Measurements from ENCODE around the gene SDHAF2.
"Not testable (repeated sequence)": the region's sequence is repeated elsewhere in the genome, so short reads cannot be mapped to it uniquely, and the experiment has no call there.

SDHAF2 gene

DNA sequence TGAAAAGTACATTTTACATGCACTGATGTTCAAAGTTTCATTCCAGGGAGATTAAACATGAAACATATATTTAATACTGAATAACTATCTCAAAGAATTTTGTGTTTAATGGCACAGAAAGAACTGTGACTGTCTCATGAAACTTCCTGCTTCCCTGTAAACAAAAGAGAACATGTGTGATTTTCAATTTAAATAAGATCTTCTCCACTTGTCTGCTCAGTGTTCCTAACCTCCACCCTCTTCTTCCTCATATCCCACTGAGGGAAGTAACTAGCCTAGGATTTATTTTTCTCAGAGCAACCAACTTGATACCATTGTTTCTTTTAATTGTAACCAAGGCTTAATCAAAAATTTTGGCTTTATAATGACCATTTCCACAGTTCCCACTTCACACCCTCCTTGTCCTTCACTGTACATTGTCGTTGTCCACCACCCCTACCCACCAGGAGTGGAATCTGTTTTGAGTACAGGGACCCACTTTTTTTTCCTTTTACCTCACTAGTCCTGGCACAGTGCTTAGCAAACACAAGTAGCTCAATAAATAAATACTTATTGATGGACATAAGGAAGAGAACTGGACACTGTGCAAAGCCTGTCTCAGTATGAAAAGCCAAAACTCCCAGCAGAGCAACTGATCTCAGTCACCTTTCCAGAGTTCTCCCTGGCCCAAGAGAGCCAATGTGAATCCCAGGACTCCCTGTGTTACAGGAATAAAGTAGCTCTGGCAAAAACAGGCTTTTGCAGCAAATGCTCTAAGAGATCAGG, 4.4 kb upstream of the SDHAF2 start:
- DNase-seq = no peak

DNA sequence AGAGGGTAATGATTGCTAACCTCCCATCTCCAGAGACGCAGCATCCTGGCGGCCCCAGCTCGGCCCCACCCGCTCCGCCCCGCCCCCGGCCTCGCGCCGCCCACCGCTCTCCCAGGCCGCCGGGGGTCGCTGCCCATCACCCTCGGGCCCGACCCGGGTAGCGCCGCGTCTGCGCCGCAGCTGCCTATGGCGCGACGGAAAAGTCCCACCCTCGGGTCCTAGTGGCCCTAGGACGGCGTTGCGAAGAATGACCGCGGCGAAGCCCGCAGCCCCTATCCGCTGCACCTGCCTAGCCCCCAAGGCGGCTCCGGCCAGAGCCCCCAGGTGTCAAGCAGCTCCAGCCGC, 606 bp upstream of the SDHAF2 start:
- DNase-seq = peak; percentile 19

- not testable (repeated sequence) for DNase-seq
Observed at GRCh38 chr11:61430839-61431238, 915 bp downstream of the SDHAF2 start.

DNA sequence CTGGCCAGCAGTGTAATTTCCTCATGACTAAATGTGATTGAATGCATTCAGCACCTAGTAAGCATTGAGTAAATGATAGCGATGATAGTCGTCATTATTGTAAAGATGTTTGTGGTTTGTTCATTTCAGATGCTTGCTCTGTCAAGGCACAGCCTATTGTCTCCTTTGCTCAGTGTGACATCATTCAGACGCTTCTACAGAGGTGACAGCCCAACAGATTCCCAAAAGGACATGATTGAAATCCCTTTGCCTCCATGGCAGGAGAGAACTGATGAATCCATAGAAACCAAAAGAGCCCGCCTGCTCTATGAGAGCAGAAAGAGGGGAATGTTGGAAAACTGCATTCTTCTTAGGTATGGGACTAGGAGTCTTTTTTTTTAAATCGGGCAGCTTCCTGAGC, 7.6 kb downstream of the SDHAF2 start:
- DNase-seq = no peak

GRCh38 chr11:61439615-61440014, 9.7 kb downstream of the SDHAF2 start:
- no peak for DNase-seq

DNA sequence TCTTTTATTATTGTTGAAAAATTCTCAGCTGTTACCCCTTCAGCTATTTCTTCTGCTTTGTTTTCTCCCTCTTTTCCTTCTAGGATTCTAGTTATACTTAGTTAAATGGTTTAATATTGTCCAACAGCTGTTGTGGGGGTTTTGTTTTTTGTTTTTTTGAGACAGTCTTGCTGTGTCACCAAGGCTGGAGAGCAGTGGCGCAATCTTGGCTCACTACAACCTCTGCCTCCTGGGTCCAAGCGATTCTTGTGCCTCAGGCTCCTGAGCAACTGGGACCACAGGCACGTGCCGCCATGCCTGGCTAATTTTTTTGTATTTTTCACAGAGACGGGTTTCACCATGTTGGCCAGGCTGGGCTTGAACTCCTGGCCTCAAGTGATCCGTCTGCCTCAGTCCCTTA, 12.7 kb downstream of the SDHAF2 start:
- no peak for DNase-seq

DNA sequence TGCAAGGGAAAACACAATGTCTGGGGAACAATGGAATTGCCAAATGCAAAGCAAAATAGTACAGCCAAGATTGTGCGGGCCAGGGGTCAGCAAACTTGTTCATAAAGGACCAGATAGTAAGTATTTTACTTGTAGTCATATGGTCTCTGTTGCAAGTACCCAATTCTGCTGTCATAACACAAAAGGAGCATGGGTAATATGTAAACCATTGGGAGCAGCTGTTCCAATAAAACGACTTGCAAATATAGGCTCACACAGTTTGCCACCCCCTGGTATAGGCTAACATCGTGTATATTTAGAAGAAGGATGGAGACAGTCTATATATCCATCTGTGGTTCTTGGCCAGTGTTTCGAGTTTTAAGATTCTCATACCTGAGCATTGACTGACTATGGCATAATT, 15.6 kb downstream of the SDHAF2 start:
- DNase-seq = no peak

GRCh38 chr11:61446211-61446651, 16.3 kb downstream of the SDHAF2 start:
- DNase-seq = peak; percentile 30

DNA sequence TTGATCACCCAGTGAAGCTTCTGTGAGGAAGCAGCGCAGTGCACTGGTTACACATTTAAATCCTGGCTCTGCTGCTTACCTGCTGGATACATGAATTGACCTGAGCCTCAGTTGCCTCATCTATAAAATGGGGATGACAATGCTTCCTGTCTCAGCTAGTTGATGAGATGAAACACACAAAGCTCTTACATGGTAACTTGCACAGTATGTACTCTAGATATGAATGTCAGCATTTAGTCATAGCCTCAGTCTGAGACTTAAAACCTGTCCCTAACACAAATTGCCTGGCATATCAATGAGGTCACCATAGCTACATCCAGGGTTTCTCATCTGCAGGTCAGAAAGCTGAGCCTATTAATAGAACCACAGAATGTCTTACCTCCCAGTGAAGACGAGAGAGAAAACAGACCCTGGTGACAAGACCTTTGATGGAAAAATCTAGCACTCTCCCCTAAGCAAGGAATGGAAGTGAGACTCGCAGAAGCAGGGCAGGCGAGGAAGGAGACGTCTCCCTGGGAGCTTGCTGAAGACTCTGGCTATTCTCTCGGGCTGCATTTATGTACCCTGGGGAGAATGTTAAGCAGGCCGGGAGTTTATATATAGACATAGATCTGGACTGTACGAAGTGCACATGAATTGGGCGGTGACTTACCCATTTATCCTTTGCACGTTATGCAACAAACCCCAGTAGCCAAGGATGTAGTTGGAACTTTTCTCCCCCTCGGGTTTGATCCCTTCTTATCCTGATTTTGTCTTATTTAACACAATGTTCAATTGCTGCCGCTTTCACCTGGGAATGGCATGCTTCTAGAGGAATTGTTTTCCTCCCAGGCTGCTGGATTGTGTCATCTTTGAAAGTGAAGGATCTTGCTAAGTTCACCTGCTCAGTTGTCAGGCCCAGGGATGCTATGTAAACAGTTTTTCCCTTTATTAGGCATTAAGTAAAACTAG, 18.0 kb downstream of the SDHAF2 start:
- no peak for DNase-seq

GRCh38 chr11:61448552-61448927, 18.6 kb downstream of the SDHAF2 start:
- no peak for DNase-seq

- DNase-seq = no peak
Observed at GRCh38 chr11:61452825-61453224, 22.9 kb downstream of the SDHAF2 start.

DNA sequence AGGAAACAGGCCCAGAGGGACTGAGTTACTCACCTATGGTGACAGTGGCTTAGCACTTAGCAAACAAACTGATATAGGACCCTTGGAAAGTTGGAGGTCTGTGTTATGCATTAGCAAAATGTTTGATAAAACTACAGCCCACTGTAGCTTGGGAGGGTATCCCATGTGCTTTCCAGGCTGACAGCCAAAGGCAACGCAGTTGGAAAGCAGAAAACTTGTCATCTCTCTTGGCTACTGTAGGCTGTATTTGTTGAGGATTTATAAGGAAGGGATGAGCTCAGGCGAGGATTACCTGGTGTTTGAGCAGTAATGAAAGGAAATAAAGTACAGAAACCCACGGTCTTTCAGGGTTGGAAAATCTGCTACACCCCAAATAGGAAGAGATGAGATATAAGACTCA, 23.8 kb downstream of the SDHAF2 start:
- DNase-seq = no peak

DNA sequence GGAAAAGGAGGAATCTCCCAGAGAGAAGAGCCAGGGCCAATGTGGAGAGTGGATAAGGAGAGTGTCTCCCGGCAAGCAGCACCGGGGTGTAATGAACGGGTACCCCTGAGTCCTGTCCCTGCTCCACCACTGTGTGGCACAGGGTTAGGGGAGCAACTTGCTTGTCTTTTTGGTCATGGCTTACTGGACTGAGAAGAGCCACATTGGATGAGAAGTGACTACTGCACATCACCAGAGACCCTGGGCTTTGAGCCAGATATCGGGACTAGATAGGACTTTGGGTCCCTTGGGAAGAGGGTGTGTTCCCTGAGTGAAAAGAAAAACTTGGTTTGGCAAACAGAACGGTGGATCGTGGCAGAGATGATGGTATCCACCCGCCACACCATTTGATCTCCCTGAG, 24.6 kb downstream of the SDHAF2 start:
- no peak for DNase-seq

GRCh38 chr11:61460474-61460881, 30.6 kb downstream of the SDHAF2 start:
- no peak for DNase-seq

- DNase-seq = no peak
Observed at GRCh38 chr11:61460986-61461385, 31.1 kb downstream of the SDHAF2 start.

DNA sequence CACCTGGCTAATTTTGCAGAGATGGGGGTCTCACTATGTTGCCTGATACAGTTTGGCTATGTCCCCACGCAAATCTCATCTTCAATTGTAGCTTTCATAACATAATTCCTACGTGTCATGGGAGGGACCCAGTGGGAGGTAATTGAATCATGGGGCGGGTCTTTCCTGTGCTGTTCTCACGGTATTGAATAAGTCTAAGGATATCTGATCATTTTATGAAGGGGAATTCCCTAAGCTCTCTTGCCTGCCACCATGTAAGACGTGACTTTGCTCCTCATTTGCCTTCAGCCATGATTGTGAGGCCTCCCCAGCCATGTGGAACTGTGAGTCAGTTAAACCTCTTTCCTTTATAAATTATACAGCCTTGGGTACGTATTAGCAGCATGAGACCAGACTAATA, 37.7 kb downstream of the SDHAF2 start:
- not testable (repeated sequence) for DNase-seq

DNA sequence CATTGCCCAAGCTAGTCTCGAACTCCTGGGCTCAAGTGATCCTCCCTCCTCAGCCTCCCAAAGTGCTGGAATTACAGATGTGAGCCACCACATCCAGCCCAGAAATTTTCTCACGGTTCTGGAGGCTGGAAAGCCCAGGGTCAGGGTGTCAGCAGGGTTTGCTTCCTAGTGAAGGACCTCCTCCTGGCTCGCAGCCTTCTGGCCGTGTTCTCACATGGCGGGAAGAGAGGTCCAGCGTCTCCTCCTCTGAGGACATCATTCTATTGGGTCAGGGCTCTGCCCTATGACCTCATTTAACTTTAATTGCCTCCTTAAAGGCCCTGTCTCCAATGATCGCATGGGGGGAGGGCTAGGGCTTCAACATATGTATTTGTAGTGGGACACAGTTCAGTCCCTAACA, 38.1 kb downstream of the SDHAF2 start:
- no peak for DNase-seq

- DNase-seq = no peak
Observed at GRCh38 chr11:61472282-61472681, 42.4 kb downstream of the SDHAF2 start.

GRCh38 chr11:61472868-61473267, 42.9 kb downstream of the SDHAF2 start:
- no peak for DNase-seq

- DNase-seq = no peak
Observed at GRCh38 chr11:61473370-61474012, 43.6 kb downstream of the SDHAF2 start.

DNA sequence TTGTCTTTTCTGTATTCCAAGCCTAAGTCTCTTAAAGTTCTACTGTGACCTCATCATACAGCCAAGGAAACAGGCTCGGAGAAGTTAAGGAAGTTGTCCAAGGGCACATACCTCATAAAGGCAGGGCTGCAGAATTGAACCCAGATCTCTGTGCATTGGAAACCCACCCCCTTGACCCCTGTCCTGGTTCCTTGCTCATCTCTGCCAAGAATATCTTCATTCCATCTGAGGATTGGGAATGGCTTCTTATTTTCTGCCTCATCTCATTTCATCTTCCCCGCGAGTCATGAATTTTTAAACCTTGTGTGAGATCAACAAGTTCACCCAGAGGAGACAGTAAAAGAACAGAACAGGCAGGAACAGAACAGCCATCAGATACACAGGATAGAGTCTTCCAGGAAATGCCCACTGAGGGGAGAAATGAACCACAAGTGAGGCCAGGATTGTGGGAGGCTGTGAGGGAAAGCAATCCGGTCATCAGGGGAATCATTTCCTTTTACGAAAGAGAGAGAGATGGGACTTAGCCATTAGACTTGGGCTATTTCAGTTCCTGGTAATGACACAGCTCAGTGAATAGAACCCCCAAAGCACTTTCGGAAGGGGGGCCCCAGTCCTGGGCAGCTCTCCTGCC, 44.2 kb downstream of the SDHAF2 start:
- DNase-seq = no peak

DNA sequence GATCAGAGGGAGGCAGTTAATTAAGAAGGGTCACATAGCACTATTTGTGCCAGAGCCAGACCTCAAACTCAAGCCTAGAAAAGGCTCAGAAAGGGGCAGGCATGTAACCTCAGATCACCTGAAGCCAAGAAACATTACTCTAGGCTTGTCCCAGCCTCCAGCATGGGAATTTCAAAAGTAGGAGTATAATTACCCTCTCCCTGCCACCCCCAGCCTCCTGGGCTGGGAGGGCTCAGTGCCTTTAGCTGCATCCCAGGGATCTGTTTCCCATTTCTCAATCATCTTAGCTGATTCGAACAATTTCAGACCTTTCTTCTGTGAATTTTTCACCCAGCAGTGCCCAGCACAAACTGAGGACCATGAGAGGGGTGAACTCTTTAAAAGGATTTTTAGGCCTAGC, 45.5 kb downstream of the SDHAF2 start:
- no peak for DNase-seq

DNA sequence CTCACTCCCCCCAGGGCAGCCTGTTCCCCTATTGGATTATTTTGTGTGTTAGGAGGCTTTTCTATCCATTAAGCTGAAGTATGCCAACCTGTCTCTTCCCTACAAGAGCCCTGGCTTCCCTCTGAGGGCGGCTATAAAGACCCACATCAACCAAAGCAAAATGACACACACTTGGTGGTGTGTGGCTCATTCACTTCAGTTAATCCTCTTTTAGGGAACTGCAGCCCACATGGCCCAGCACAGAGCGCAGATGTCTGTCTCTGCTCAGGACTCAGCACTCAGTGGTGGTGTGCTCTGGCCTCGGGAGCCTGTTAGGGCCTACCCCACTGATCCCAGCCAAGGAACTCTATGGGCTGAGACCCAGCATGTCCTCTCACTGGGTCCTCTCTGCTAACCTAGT, 46.4 kb downstream of the SDHAF2 start:
- DNase-seq = no peak

Measured in NCI-H2029 treated with DMSO at 0.1 percent for 48 hours (cell line).